GM21825 (cell line): ENCODE results near the gene PHF19.

Experiments
- ATAC-seq: cut with Tn5 transposase; IDR thresholded peaks from one replicate; pipeline ENCODE4 v1.9.1; 2021; ENCODE audit warnings: mild to moderate bottlenecking, moderate library complexity; ENCODE audit not compliant: unreplicated experiment

The PHF19 gene

GRCh38 chr9:120815075-120815474, 61.9 kb downstream of the PHF19 start:
- ATAC-seq: no peak

GRCh38 chr9:120808931-120809330, 68.1 kb downstream of the PHF19 start:
- no peak for ATAC-seq

DNA sequence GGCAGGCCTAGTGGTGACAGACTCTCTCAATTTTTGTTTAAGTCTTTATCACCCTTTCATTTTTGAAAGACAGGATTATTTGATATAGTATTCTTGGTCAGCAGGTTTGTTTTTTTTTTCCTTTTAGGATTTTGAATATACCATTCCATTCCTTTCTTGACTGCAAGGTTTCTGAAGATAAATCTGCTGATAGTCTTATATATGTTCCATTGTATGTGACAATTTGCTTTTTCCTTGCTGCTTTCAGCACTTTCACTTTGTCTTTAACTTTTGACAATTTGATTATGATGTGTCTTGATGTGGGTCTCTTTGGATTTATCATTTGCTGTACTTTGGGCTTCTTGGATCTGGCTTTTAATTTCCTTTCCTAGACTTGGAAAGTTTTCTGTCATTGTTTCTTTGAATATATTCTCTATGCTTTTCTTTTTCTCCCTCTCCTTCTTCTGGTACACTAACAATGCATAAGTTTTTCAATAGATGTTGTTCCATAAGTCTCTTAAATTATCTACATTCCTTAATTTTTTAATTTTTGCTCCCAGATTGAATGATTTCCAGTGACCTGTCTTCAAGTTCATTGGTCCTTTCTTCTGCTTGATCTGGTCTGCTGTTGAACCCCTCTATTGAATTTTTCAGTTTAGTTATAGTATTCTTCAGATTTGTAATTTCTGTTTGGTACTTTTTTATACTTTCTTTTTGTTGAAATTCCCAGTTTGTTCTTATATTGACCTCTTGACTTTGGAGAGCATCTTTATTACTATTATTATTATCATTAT, 69.2 kb downstream of the PHF19 start:
- no peak for ATAC-seq
